NCI-H774 (cell line): ENCODE data around the gene PNPLA2.

Experiments
- DNase-seq: peaks from one replicate; lab custom pipeline; 2025; lab: John Stamatoyannopoulos, UW

The PNPLA2 gene

DNA sequence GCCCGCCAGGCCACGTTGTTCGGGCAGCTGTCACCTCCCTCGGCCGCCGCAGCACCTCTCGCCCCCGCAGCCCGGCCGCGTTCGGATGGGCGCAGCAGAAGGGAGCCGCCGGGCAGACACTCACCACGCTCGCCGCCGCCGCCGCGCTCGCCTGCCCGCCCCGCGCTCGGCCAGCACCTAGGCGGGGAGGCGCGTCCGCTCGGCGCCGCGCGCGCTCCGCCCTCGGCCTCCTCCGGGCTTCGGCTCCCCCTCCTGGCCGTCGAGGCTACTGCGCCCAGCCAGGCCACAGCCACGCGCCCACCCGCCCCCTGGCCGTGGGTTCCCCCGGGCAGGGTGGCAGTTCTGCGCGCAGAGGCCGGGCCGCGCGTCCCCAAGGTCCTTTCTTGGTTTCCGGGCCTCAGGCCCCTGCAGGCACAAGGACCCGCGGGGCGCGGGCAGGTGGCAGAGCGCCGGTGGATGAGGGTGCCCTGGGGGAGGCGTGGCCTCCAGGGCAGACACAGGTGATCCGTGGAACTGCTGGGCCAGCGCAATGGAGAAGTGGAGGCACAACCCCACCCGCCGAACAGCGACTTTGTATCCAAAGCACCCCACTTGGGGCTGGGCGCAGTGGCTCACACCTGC, 20.5 kb upstream of the PNPLA2 start, which contains the start of gene SLC25A22:
TSS of gene SLC25A22 (minus strand) at position 189 of the 621 bp plus-strand sequence. CDS start 3,275 bp downstream, outside the sequence.
- peak; percentile 82 for DNase-seq

- DNase-seq = no peak
These were observed 18.9 kb upstream of the PNPLA2 start for GRCh38 chr11:799641-800316.

DNA sequence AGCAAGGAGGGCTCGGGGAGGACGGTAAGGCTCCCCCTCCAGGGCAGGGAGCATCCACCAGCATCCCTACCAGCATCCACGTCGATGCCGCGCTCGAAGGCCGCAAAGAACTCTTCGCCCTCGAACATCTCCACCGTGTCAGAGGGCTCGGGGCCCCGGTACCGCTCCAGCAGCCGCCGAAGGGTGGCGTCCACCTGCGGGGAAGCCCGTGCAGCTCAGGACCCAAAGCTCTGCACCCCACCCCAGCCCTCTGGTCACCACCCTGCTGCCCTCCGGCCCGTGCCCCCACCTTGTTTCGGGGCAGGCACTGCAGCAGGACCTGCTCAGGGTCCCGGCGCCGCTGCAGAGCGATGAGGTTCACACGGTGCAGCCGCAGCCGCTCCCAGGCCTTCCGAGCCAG, 18.2 kb upstream of the PNPLA2 start:
- no peak for DNase-seq

- no peak for DNase-seq
These were observed 17.5 kb upstream of the PNPLA2 start for GRCh38 chr11:801097-801780.

- DNase-seq = no peak
These were observed 16.6 kb upstream of the PNPLA2 start for GRCh38 chr11:802018-802617.

GRCh38 chr11:802693-803466, 15.8 kb upstream of the PNPLA2 start:
- DNase-seq = no peak

DNA sequence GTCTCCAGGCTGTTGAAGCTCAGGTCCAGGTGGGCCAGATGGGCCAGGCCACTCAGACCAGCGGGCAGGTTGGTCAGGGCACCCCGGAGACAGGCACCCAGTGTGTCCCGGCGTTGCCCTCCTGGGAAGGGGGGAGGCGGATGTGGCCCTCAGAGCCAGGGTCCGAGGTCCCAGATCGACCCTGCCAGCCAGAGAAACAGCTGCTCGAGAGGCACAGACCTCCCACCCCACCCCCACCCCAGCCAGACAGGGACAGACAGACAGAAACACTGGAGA, 15.3 kb upstream of the PNPLA2 start:
- no peak for DNase-seq

DNA sequence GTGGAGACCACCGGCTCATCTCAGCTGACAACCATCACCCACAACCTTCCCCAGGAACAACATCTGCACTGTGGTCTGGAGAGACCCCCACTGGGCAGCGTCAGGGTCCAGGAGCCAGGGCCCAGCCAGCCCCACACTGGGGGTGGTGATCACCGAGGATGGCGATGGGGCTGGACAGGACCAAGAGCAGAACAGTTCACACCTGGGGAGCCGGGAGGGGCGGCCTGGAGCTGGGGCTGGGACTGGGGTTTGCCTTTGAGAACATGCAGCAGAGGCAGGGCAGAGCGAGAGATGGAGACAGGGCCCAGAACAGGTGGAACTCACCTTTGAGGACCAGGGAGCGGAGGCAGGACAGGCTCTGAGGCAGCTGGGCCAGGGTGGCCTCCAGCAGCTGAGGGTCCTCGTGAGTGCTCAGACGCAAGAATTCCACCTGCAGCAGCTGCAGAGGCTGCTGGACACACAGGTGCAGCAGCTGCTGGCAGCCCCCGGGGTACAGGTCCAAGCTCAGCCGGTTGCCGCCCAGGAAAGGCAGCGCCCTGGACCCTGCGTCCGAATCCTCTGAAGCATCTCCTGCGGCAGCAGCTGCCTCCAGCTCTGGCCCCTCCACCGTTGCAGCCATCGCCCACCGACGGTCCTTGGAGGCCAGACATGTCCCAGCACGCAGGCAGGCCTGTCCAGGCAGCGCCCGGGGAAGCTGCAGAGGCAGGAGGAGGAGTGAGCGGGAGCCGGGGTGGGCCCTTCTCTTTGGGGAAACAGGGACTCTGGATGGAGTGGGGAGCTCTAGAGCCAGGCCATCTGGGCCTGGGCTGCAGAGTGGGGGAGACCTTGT, 14.7 kb upstream of the PNPLA2 start:
- DNase-seq = no peak

DNA sequence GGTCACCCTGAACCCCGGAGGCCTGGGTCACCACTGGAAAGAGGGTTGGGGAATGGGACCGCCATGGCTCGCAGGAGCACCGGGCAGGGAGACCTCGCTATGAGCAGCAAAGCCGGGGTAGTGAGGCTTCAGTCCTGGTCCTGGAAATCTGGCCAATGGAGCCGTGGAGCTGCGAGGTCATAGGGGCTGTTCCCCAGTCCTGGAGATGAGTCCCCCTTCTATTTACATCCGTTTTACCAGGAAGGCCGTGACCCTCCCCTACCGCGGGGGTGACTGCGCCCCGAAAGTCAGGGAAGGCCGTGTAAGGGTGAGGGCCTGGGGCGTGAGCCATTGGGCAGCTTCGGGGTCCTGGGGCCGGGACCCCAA, 14.1 kb upstream of the PNPLA2 start:
- DNase-seq = no peak

DNA sequence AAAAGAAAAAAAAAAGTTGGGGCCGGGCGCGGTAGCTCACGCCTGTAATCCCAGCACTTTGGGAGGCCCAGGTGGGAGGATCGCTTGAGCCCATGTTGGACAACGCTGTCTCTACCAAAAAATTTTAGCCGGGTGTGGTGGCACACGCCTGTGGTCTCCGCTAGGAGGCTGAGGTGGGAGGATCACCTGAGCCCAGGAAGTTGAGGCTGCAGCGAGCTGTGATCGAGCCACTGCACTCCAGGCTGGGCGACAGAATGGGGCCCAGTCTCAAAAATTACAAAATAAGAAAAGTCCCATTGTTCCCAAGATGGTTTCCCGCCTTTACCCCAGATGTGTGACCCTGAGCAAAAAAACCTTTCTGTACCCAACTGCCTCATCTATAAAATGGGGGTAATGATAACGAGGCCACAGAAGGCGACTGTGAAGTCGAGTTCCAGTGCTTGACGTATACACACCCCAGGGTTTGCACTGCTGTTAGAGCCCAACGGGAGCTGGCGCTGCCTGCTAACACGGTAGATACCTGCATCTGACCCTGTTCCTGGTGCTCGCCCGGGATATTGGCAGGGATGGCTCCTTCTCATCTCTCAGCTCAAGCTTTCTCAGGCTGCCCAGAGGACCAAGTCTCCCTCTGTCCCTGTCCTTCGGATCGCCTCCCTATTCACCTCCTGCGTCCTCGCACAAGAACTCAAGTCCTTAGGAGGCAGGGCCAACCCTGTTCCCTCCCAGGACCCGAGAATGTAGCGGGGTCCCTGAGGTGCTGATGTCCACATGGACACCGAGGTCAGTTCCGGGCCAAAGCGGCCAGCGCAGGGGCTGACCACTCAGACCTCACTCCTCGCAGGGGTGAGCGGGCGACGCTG, 10.1 kb upstream of the PNPLA2 start:
- no peak for DNase-seq

DNA sequence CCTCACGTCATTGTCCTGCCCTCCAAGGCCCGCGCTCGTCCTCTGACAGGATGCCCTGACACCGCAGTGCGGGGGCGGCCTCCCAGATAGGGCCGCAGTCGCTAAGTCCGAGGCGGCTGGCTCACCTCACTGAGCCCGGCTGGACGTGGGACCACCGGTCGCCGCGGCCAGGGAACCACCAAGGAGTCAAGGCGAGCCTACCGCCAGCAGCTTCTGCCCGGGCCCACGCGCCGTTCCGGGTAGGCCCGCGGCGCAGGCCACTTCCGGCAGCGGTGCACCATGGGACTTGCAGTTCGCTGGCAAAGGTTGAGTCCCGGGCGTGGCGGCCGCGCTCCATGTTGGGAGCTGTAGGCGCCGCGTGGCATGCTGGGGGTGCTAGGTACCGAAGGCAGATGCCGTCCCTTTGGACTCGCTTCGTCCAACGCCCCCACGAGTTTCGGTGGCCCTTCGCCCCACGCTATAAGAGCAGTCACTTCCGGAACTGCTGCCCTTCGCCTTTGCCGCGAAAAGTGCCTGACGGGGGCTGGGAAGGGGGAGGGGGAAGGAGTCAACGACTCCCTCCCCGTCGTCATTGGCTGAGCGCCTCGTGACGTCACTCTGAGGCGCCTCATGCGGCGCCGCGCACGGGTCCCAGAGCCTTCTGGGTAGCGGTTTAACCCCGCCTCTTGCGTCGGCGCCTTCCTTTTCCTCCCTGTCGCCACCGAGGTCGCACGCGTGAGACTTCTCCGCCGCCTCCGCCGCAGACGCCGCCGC, 9.3 kb upstream of the PNPLA2 start, which contains the start of gene RPLP2:
TSS of gene RPLP2 (plus strand) at position 681 of the 753 bp plus-strand sequence. CDS start 268 bp downstream, outside the sequence.
- DNase-seq = peak; percentile 95

GRCh38 chr11:810040-810567, 8.6 kb upstream of the PNPLA2 start:
- DNase-seq = no peak

- no peak for DNase-seq
These were observed 7.1 kb upstream of the PNPLA2 start for GRCh38 chr11:811446-812245.

DNA sequence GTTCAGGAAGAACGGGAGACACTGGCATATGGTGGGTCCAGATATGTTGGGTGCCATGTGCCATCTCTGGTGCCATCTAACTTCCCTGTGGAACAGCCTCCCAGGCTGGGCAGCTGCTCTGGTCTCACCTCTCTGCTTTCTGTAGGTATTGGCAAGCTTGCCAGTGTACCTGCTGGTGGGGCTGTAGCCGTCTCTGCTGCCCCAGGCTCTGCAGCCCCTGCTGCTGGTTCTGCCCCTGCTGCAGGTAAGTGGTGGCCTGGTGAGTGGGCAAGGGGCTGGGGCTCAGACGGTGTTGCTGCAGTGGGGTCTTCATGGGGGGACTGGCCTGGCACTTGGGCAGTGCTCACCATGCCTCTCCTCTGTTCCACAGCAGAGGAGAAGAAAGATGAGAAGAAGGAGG, 6.3 kb upstream of the PNPLA2 start:
- DNase-seq = no peak

DNA sequence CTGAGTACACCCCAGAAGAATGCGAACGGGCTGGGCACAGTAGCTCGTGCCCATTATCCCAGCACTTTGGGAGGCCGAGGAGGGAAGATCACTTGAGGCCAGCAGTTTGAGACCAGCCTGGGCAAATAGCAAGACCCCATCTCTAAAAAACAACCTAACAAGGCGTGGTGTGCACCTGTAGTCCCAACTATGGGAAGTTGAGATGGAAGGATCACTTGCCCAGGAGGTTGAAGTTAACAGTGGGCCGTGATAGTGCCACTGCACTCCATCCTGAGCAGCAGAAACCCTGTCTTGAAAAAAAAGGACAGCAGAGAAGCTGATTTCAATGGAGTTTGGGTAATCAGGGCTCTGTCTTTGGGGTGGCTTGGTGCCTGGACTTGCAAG, 5.7 kb upstream of the PNPLA2 start:
- DNase-seq = no peak

- no peak for DNase-seq
These were observed 5.1 kb upstream of the PNPLA2 start for GRCh38 chr11:813456-814096.

- no peak for DNase-seq
These were observed 2.9 kb upstream of the PNPLA2 start for GRCh38 chr11:815675-816432.
